ENCODE data around the gene CRLF2. TPM values are rescaled to one million over a fixed set of nuclear protein-coding genes. Genes with fewer than 3 reads are reported as not detected.
"Not testable (repeated sequence)": the region's sequence is repeated elsewhere in the genome, so short reads cannot be mapped to it uniquely, and the experiment has no call there.

The CRLF2 gene
- not detected for total RNA-seq

- no peak within 1 kb of the TSS for H3K4me3 ChIP-seq (replicated peaks in 1 of 3)
- no peaks in the 10 kb centered on the region for H3K9me3 ChIP-seq
- H3K36me3 ChIP-seq, result no peaks in the 10 kb centered on the region
- H3K27me3 ChIP-seq, result no peaks in the 10 kb centered on the region
- no peak within 1 kb of the TSS for H3K27ac ChIP-seq
- no peak for TF ChIP-seq POLR2A (IDR thresholded peaks at IDR 0.05)
- TF ChIP-seq CTCF (IDR thresholded peaks at IDR 0.05), result no peak
- WGBS, 2 donors, result 31 to 43% methylated on average over 5 of the region's 5 CpGs
- peaks cover 0 to 8% of the 10 kb centered on the region in 2 donors for H3K4me1 ChIP-seq
- intact Hi-C loops (cut with DNase I), result no loop called here
- DNase-seq, result no peak
Observed at GRCh38 chrX:1212532-1212931, at the start of gene CRLF2. Gene CRLF2, minus strand, starts transcription at chrX:1212649. Its CDS starts 15 bp downstream, at chrX:1212634.

GRCh38 chrX:1261771-1262170 is 49.3 kb upstream of the CRLF2 start:
- intact Hi-C loops (cut with DNase I), result not testable (repeated sequence)
- 74 to 88% methylated on average over 9 of the region's 9 CpGs for WGBS, 2 donors

GRCh38 chrX:1261285-1261684 is 48.8 kb upstream of the CRLF2 start:
- TF ChIP-seq CTCF (IDR thresholded peaks at IDR 0.05) (no peak), POLR2A (IDR thresholded peaks at IDR 0.05) (no peak)
- H3K27ac ChIP-seq, result no peak overlapping the region
- H3K4me1 ChIP-seq, result no peaks in the 10 kb centered on the region
- H3K36me3 ChIP-seq, result no peaks in the 10 kb centered on the region
- no peaks in the 10 kb centered on the region for H3K27me3 ChIP-seq
- no peak overlapping the region for H3K4me3 ChIP-seq (replicated peaks in 1 of 3)
- H3K9me3 ChIP-seq, result no peaks in the 10 kb centered on the region
- no peak for DNase-seq
- intact Hi-C loops (cut with DNase I), result no loop called here
- WGBS, 2 donors, result 66 to 73% methylated on average over 4 to 5 of the region's 5 CpGs

More at GRCh38 chrX:1261771-1262170, 49.3 kb upstream of the CRLF2 start:
- H3K36me3 ChIP-seq; H3K27ac ChIP-seq; H3K4me1 ChIP-seq; H3K4me3 ChIP-seq (replicated peaks in 1 of 3); H3K9me3 ChIP-seq; H3K27me3 ChIP-seq; DNase-seq: not testable (repeated sequence)

GRCh38 chrX:1252861-1253260 is 40.4 kb upstream of the CRLF2 start:
- intact Hi-C loops (cut with DNase I), result no loop called here
- peaks cover 6 to 17% of the 10 kb centered on the region in 2 donors for H3K4me1 ChIP-seq
- TF ChIP-seq POLR2A (IDR thresholded peaks at IDR 0.05) (no peak), CTCF (IDR thresholded peaks at IDR 0.05) (no peak)
- DNase-seq, result no peak
- 82 to 96% methylated on average over 3 of the region's 3 CpGs for WGBS, 2 donors
- no peaks in the 10 kb centered on the region for H3K9me3 ChIP-seq
- no peaks in the 10 kb centered on the region for H3K36me3 ChIP-seq
- H3K27me3 ChIP-seq, result no peaks in the 10 kb centered on the region
- no peak overlapping the region for H3K27ac ChIP-seq
- no peak overlapping the region for H3K4me3 ChIP-seq (replicated peaks in 1 of 3)

GRCh38 chrX:1249101-1249887 is 36.8 kb upstream of the CRLF2 start:
- H3K9me3 ChIP-seq, result no peaks in the 10 kb centered on the region
- H3K4me1 ChIP-seq, result peaks cover 6 to 17% of the 10 kb centered on the region in 2 donors
- TF ChIP-seq POLR2A (IDR thresholded peaks at IDR 0.05), result no peak
- TF ChIP-seq CTCF (IDR thresholded peaks at IDR 0.05), result no peak
- no peak overlapping the region for H3K4me3 ChIP-seq (replicated peaks in 1 of 3)
- no peaks in the 10 kb centered on the region for H3K36me3 ChIP-seq
- peak overlapping the region in 2 of 3 donors; percentile 22 to 42 for H3K27ac ChIP-seq
- peak; percentile 47 to 61 for DNase-seq
- WGBS, 2 donors, result 5 to 7% methylated on average over 20 of the region's 22 CpGs
- intact Hi-C loops (cut with DNase I), result no loop called here
- no peaks in the 10 kb centered on the region for H3K27me3 ChIP-seq
